ENCODE measurements around the gene TUBB3. TPM values are rescaled to one million over a fixed set of nuclear protein-coding genes. Genes with fewer than 3 reads are reported as not detected.
"Not testable (repeated sequence)": the region's sequence is repeated elsewhere in the genome, so short reads cannot be mapped to it uniquely, and the experiment has no call there.

Gene TUBB3
- total and polyA plus RNA-seq, 2 donors = 16.1 to 28.0 TPM

GRCh38 chr16:89934019-89934418, 10.9 kb downstream of the TUBB3 start:
- WGBS = 97% methylated on average over 29 of the region's 29 CpGs
- H3K4me1 ChIP-seq (ENCODE audit: insufficient read depth); H3K27ac ChIP-seq (ENCODE audit: low read depth); DNase-seq (ENCODE audit: extremely low spot score); H3K4me3 ChIP-seq (ENCODE audit: low read depth, low read length); H3K36me3 ChIP-seq (ENCODE audit: insufficient read depth): not testable (repeated sequence)

DNA sequence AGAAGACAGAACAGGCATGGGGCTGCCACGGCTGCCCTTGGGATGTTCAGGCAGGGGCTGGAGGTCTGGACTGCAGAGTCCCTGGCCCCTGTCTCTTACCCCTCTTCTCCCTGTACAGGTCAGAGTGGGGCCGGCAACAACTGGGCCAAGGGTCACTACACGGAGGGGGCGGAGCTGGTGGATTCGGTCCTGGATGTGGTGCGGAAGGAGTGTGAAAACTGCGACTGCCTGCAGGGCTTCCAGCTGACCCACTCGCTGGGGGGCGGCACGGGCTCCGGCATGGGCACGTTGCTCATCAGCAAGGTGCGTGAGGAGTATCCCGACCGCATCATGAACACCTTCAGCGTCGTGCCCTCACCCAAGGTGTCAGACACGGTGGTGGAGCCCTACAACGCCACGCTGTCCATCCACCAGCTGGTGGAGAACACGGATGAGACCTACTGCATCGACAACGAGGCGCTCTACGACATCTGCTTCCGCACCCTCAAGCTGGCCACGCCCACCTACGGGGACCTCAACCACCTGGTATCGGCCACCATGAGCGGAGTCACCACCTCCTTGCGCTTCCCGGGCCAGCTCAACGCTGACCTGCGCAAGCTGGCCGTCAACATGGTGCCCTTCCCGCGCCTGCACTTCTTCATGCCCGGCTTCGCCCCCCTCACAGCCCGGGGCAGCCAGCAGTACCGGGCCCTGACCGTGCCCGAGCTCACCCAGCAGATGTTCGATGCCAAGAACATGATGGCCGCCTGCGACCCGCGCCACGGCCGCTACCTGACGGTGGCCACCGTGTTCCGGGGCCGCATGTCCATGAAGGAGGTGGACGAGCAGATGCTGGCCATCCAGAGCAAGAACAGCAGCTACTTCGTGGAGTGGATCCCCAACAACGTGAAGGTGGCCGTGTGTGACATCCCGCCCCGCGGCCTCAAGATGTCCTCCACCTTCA, 11.7 kb downstream of the TUBB3 start:
- Histone ChIP-seq H3K27ac (ENCODE audit: low read depth) (no peak overlapping the region), H3K4me3 (ENCODE audit: low read depth, low read length) (no peak overlapping the region), H3K36me3 (ENCODE audit: insufficient read depth) (no peaks in the 10 kb centered on the region), H3K4me1 (ENCODE audit: insufficient read depth) (no peaks in the 10 kb centered on the region)
- WGBS = 96% methylated on average over 61 of the region's 61 CpGs
- no peak for DNase-seq (ENCODE audit: extremely low spot score)

- H3K4me3 ChIP-seq (ENCODE audit: low read depth, low read length); H3K4me1 ChIP-seq (ENCODE audit: insufficient read depth); H3K36me3 ChIP-seq (ENCODE audit: insufficient read depth); H3K27ac ChIP-seq (ENCODE audit: low read depth); DNase-seq (ENCODE audit: extremely low spot score): not testable (repeated sequence)
- WGBS = 87% methylated on average over 25 of the region's 27 CpGs
Measured at GRCh38 chr16:89935620-89936019, 12.5 kb downstream of the TUBB3 start.

DNA sequence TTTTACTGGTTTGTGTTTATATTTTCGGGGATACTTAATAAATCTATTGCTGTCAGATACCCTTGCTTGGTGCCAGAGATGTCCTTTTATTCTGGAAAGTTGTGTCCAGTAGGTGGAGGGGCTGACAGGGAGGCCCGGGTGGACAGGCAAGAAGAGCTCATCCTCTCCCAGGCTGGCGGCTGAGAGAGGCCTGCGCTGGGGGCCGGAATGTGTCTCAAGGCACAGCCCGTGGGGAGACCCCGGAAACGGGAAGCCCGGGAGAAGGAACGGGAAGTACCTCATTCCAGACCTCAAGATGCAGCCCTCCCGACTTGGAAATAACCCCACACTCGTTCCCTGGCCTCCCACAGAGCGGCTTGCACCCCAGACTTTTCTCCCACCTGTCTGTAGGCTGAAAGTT, 12.9 kb downstream of the TUBB3 start:
- Histone ChIP-seq H3K27ac (ENCODE audit: low read depth) (no peak overlapping the region), H3K36me3 (ENCODE audit: insufficient read depth) (no peaks in the 10 kb centered on the region), H3K4me3 (ENCODE audit: low read depth, low read length) (no peak overlapping the region), H3K4me1 (ENCODE audit: insufficient read depth) (no peaks in the 10 kb centered on the region)
- no peak for DNase-seq (ENCODE audit: extremely low spot score)
- 76% methylated on average over 13 of the region's 13 CpGs for WGBS

- Histone ChIP-seq H3K27ac (ENCODE audit: low read depth) (no peak overlapping the region), H3K36me3 (ENCODE audit: insufficient read depth) (no peaks in the 10 kb centered on the region), H3K4me3 (ENCODE audit: low read depth, low read length) (no peak overlapping the region), H3K4me1 (ENCODE audit: insufficient read depth) (no peaks in the 10 kb centered on the region)
- 93% methylated on average over 14 of the region's 14 CpGs for WGBS
- DNase-seq (ENCODE audit: extremely low spot score) = no peak
Measured at GRCh38 chr16:89936508-89936907, 13.4 kb downstream of the TUBB3 start.

DNA sequence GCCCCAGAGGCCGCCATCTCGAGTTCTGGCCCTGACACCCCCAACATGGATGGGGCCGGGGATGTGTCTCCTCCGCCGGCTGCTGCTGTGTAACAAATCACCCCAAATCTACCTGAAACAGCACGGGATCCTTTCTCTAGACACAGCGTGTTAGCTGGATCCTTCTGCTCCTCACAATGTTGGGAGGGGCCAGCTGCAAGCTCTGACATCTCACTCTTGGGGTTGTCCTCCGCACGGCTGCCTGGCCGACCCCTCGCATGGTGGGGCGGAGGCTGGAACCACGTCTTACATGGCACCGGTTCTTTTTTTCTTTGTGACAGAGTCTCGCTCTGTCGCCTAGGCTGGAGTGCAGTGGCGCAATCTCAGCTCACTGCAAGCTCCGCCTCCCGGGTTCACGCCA, 13.8 kb downstream of the TUBB3 start:
- whole genome bisulfite sequencing = 92% methylated on average over 20 of the region's 20 CpGs
- DNase-seq (ENCODE audit: extremely low spot score) = no peak
- Histone ChIP-seq H3K4me1 (ENCODE audit: insufficient read depth) (no peaks in the 10 kb centered on the region), H3K36me3 (ENCODE audit: insufficient read depth) (no peaks in the 10 kb centered on the region), H3K27ac (ENCODE audit: low read depth) (no peak overlapping the region), H3K4me3 (ENCODE audit: low read depth, low read length) (no peak overlapping the region)

DNA sequence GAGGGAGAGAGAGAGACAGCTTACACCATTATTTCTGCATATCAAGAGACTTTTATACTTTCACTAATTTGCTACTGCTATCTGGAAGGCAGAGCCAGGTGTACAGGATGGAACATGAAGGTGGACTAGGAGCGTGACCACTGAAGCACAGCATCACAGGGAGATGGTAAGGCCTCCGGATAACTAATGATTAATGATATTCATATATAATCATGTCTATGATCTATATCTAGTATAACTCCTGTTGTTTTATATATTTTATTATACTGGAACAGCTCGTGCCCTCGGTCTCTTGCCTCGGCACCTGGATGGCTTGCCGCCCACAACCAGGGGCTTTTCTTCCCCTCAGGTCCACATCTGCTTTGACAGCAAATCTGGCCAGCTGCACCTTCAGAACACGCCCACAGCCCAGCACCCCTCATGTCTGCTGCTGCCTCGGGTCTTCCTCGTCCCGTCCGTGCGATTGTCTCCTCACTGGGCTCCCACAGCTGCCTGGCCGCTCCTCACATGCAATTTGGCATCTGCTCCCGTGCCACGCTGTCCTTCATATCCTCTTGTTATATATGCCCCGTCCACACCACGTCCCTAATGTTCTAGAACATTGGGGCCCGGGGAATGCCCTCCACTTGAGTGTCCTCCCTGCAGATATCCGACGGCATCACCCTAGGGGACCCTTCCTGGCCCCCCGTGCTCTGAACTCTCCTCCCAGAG, 15.2 kb downstream of the TUBB3 start:
- DNase-seq (ENCODE audit: extremely low spot score) = no peak
- H3K27ac ChIP-seq (ENCODE audit: low read depth) = no peak overlapping the region
- H3K36me3 ChIP-seq (ENCODE audit: insufficient read depth) = no peaks in the 10 kb centered on the region
- no peaks in the 10 kb centered on the region for H3K4me1 ChIP-seq (ENCODE audit: insufficient read depth)
- H3K4me3 ChIP-seq (ENCODE audit: low read depth, low read length) = no peak overlapping the region
- WGBS = 78% methylated on average over 21 of the region's 21 CpGs

- DNase-seq (ENCODE audit: extremely low spot score) = no peak
- H3K4me1 ChIP-seq (ENCODE audit: insufficient read depth) = no peaks in the 10 kb centered on the region
- no peak overlapping the region for H3K4me3 ChIP-seq (ENCODE audit: low read depth, low read length)
- 71% methylated on average over 5 of the region's 5 CpGs for WGBS
- H3K27ac ChIP-seq (ENCODE audit: low read depth) = no peak overlapping the region
- H3K36me3 ChIP-seq (ENCODE audit: insufficient read depth) = no peaks in the 10 kb centered on the region
Measured at GRCh38 chr16:89944773-89945172, 21.6 kb downstream of the TUBB3 start.

DNA sequence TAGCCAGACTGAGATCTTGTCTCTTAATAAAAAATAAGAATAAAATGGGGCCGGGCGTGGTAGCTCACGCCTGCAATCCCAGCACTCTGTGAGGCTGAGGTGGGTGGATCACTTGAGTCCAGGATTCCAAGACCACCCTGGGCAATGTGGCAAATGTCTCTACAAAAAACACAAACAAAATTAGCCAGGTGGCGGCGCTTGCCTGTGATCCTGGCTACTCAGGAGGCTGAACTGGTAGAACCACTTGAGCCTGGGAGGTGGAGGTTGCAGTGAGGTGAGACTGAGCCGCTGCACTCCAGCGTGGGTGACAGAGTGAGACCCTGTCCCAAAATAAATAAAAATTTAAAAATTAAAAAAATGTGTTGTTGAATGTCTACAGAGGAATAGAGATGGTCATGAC, 22.5 kb downstream of the TUBB3 start:
- DNase-seq (ENCODE audit: extremely low spot score) = no peak
- 61% methylated on average over 7 of the region's 7 CpGs for WGBS

GRCh38 chr16:89946515-89946914, 23.4 kb downstream of the TUBB3 start:
- WGBS = 76% methylated on average over 5 of the region's 5 CpGs
- no peaks in the 10 kb centered on the region for H3K36me3 ChIP-seq (ENCODE audit: insufficient read depth)
- no peaks in the 10 kb centered on the region for H3K4me1 ChIP-seq (ENCODE audit: insufficient read depth)
- no peak for DNase-seq (ENCODE audit: extremely low spot score)
- H3K4me3 ChIP-seq (ENCODE audit: low read depth, low read length) = no peak overlapping the region
- H3K27ac ChIP-seq (ENCODE audit: low read depth) = no peak overlapping the region

More for the DNA sequence above, 22.5 kb downstream of the TUBB3 start:
- Histone ChIP-seq H3K27ac (ENCODE audit: low read depth) (no peak overlapping the region), H3K4me3 (ENCODE audit: low read depth, low read length) (no peak overlapping the region), H3K4me1 (ENCODE audit: insufficient read depth) (no peaks in the 10 kb centered on the region), H3K36me3 (ENCODE audit: insufficient read depth) (no peaks in the 10 kb centered on the region)

GRCh38 chr16:89949121-89949742, 26.1 kb downstream of the TUBB3 start:
- Histone ChIP-seq H3K27ac (ENCODE audit: low read depth) (no peak overlapping the region), H3K4me3 (ENCODE audit: low read depth, low read length) (peak overlapping the region; percentile 66), H3K4me1 (ENCODE audit: insufficient read depth) (no peaks in the 10 kb centered on the region), H3K36me3 (ENCODE audit: insufficient read depth) (no peaks in the 10 kb centered on the region)
- DNase-seq (ENCODE audit: extremely low spot score) = no peak
- 23% methylated on average over 55 of the region's 55 CpGs for WGBS

- Histone ChIP-seq H3K27ac (ENCODE audit: low read depth) (no peak overlapping the region), H3K4me1 (ENCODE audit: insufficient read depth) (no peaks in the 10 kb centered on the region), H3K36me3 (ENCODE audit: insufficient read depth) (no peaks in the 10 kb centered on the region), H3K4me3 (ENCODE audit: low read depth, low read length) (no peak overlapping the region)
- WGBS = 88% methylated on average over 12 of the region's 12 CpGs
- DNase-seq (ENCODE audit: extremely low spot score) = no peak
Measured at GRCh38 chr16:89949756-89950155, 26.6 kb downstream of the TUBB3 start.

- Histone ChIP-seq H3K4me3 (ENCODE audit: low read depth, low read length) (no peak overlapping the region), H3K36me3 (ENCODE audit: insufficient read depth) (no peaks in the 10 kb centered on the region), H3K27ac (ENCODE audit: low read depth) (no peak overlapping the region), H3K4me1 (ENCODE audit: insufficient read depth) (no peaks in the 10 kb centered on the region)
- WGBS = 93% methylated on average over 5 of the region's 5 CpGs
- DNase-seq (ENCODE audit: extremely low spot score) = no peak
Measured at GRCh38 chr16:89951509-89951908, 28.4 kb downstream of the TUBB3 start.

GRCh38 chr16:89952049-89952448, 28.9 kb downstream of the TUBB3 start:
- Histone ChIP-seq H3K4me1 (ENCODE audit: insufficient read depth) (no peaks in the 10 kb centered on the region), H3K36me3 (ENCODE audit: insufficient read depth) (no peaks in the 10 kb centered on the region), H3K4me3 (ENCODE audit: low read depth, low read length) (no peak overlapping the region), H3K27ac (ENCODE audit: low read depth) (no peak overlapping the region)
- 95% methylated on average over 12 of the region's 12 CpGs for WGBS
- no peak for DNase-seq (ENCODE audit: extremely low spot score)

All from urinary bladder (tissue), 4 donors.